ENCODE results near the gene GREB1.

Gene GREB1

DNA sequence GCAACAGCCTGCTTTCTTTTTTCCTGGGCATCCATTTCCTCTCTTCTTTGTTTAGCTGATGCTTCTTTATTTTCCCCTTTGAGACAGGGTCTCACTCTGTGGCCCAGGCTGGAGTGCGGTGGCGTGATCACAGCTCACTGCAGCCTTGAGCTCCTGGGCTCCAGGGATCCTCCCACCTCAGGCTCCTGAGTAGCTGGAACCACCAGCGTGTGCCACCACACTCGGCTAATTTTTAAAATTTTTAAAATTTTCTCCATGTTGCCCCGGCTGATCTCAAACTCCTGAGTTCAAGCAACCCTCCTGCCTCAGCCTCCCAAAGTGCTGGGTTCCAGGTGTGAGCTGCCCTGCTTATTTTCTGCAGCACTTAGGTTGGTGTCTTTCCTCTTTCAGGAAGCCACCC is 77.4 kb downstream of the GREB1 start:
- H3K4me1 ChIP-seq (ENCODE audit: low read depth, poor library complexity, severe bottlenecking), result no peaks in the 10 kb centered on the region
- no peak for TF ChIP-seq CTCF (conservative IDR thresholded peaks at IDR 0.05; ENCODE audit: low read depth, low read length)
- no peak overlapping the region for H3K4me3 ChIP-seq (IDR thresholded peaks at IDR 0.05; ENCODE audit: insufficient read depth, low read depth, low read length)
- H3K36me3 ChIP-seq (ENCODE audit: insufficient read depth), result no peaks in the 10 kb centered on the region
- H3K4me2 ChIP-seq, result no peak overlapping the region
- no peaks in the 10 kb centered on the region for H3K79me2 ChIP-seq (ENCODE audit: insufficient read depth, low read depth)
- no peak overlapping the region for H2AFZ ChIP-seq (ENCODE audit: low read depth)
- H3K9ac ChIP-seq, result no peak overlapping the region
- H4K20me1 ChIP-seq (ENCODE audit: insufficient read depth), result no peaks in the 10 kb centered on the region
- H3K27me3 ChIP-seq (ENCODE audit: insufficient read depth, low read depth), result no peaks in the 10 kb centered on the region
- H3K27ac ChIP-seq, result no peak overlapping the region

GRCh38 chr2:11612553-11613215 is 78.8 kb downstream of the GREB1 start:
- Histone ChIP-seq H3K4me1 (ENCODE audit: low read depth, poor library complexity, severe bottlenecking) (no peaks in the 10 kb centered on the region), H2AFZ (ENCODE audit: low read depth) (no peak overlapping the region), H3K27me3 (ENCODE audit: insufficient read depth, low read depth) (no peaks in the 10 kb centered on the region), H3K36me3 (ENCODE audit: insufficient read depth) (no peaks in the 10 kb centered on the region), H3K4me2 (no peak overlapping the region), H3K9ac (no peak overlapping the region), H3K27ac (no peak overlapping the region), H4K20me1 (ENCODE audit: insufficient read depth) (no peaks in the 10 kb centered on the region), H3K79me2 (ENCODE audit: insufficient read depth, low read depth) (no peaks in the 10 kb centered on the region), H3K4me3 (IDR thresholded peaks at IDR 0.05; ENCODE audit: insufficient read depth, low read depth, low read length) (no peak overlapping the region)
- no peak for TF ChIP-seq CTCF (conservative IDR thresholded peaks at IDR 0.05; ENCODE audit: low read depth, low read length)

- no peak for TF ChIP-seq CTCF (conservative IDR thresholded peaks at IDR 0.05; ENCODE audit: low read depth, low read length)
- no peaks in the 10 kb centered on the region for H4K20me1 ChIP-seq (ENCODE audit: insufficient read depth)
- no peak overlapping the region for H3K27ac ChIP-seq
- no peaks in the 10 kb centered on the region for H3K36me3 ChIP-seq (ENCODE audit: insufficient read depth)
- no peak overlapping the region for H3K4me2 ChIP-seq
- no peaks in the 10 kb centered on the region for H3K27me3 ChIP-seq (ENCODE audit: insufficient read depth, low read depth)
- no peak overlapping the region for H3K9ac ChIP-seq
- no peak overlapping the region for H2AFZ ChIP-seq (ENCODE audit: low read depth)
- H3K4me1 ChIP-seq (ENCODE audit: low read depth, poor library complexity, severe bottlenecking), result no peaks in the 10 kb centered on the region
- H3K4me3 ChIP-seq (IDR thresholded peaks at IDR 0.05; ENCODE audit: insufficient read depth, low read depth, low read length), result no peak overlapping the region
- no peaks in the 10 kb centered on the region for H3K79me2 ChIP-seq (ENCODE audit: insufficient read depth, low read depth)
Measured at GRCh38 chr2:11613297-11613696, 79.5 kb downstream of the GREB1 start.

GRCh38 chr2:11615209-11615608 is 81.4 kb downstream of the GREB1 start:
- Histone ChIP-seq H3K27ac (no peak overlapping the region), H3K36me3 (ENCODE audit: insufficient read depth) (no peaks in the 10 kb centered on the region)
- TF ChIP-seq CTCF (conservative IDR thresholded peaks at IDR 0.05; ENCODE audit: low read depth, low read length), result no peak

More at GRCh38 chr2:11615209-11615608, 81.4 kb downstream of the GREB1 start:
- Histone ChIP-seq H3K79me2 (ENCODE audit: insufficient read depth, low read depth) (no peaks in the 10 kb centered on the region), H3K4me2 (no peak overlapping the region), H2AFZ (ENCODE audit: low read depth) (no peak overlapping the region), H3K4me3 (IDR thresholded peaks at IDR 0.05; ENCODE audit: insufficient read depth, low read depth, low read length) (no peak overlapping the region), H3K27me3 (ENCODE audit: insufficient read depth, low read depth) (no peaks in the 10 kb centered on the region), H3K9ac (no peak overlapping the region), H4K20me1 (ENCODE audit: insufficient read depth) (no peaks in the 10 kb centered on the region), H3K4me1 (ENCODE audit: low read depth, poor library complexity, severe bottlenecking) (no peaks in the 10 kb centered on the region)

Measured in KMS-11 (cell line).